Stimulated activated CD4-positive, alpha-beta T cell treated with anti-CD3 and anti-CD28 coated beads, Interleukin-15, amount 100 ng/mL, for 48 hours (primary cell): ENCODE results near the gene NXT1.

Source experiments
- DNase-seq, 2 donors: peaks; one replicate each; pipeline ENCODE4 v3.0.0-alpha.2; 2020; ENCODE audit warnings: low read depth in 2 of 2

Gene NXT1

GRCh38 chr20:23390091-23390774 lies 39.6 kb downstream of the NXT1 start:
- DNase-seq = no peak

- no peak for DNase-seq
These were observed 41.2 kb downstream of the NXT1 start for GRCh38 chr20:23391707-23392310.

- no peak for DNase-seq
These were observed 43.6 kb downstream of the NXT1 start for GRCh38 chr20:23393996-23394775.

- no peak for DNase-seq
These were observed 46.5 kb downstream of the NXT1 start for GRCh38 chr20:23396950-23397627.

GRCh38 chr20:23397961-23398360 lies 47.4 kb downstream of the NXT1 start:
- no peak for DNase-seq

GRCh38 chr20:23399568-23400241 lies 49.1 kb downstream of the NXT1 start:
- no peak for DNase-seq

GRCh38 chr20:23401051-23401450 lies 50.5 kb downstream of the NXT1 start:
- DNase-seq = no peak

GRCh38 chr20:23403751-23404150 lies 53.2 kb downstream of the NXT1 start:
- DNase-seq = no peak

GRCh38 chr20:23404196-23404595 lies 53.6 kb downstream of the NXT1 start:
- no peak for DNase-seq
